H1 (cell line): ENCODE data around the gene ABHD8. TPM values are rescaled to one million over a fixed set of nuclear protein-coding genes. Genes with fewer than 3 reads are reported as not detected.

Experiments
- ASH2L ChIP-seq: fragments of 200-600, 300-600 bp; sonication (generic); IDR thresholded peaks from one replicate; pipeline ENCODE4 v1.7.1; 2017; ENCODE audit warnings: low read length
- CEBPB ChIP-seq: IDR thresholded peaks from 2 replicates; pipeline ENCODE4 v1.6.1; 2012; ENCODE audit warnings: low read depth, low read length
- KDM4A ChIP-seq: IDR thresholded peaks from one replicate; pipeline ENCODE4 v1.7.1; 2012; ENCODE audit warnings: low read depth, mild to moderate bottlenecking, moderate library complexity, low read length, inconsistent platforms; ENCODE audit not compliant: severe bottlenecking
- KDM5A ChIP-seq: fragments of 200-600 bp; IDR thresholded peaks from 2 replicates; pipeline ENCODE4 v1.7.1; 2012; ENCODE audit warnings: mild to moderate bottlenecking, low read length, inconsistent platforms, mixed read lengths
- PHF8 ChIP-seq: fragments of 200-600 bp; sonication (generic); conservative IDR thresholded peaks from 2 replicates; pipeline ENCODE4 v1.7.1; 2012; ENCODE audit warnings: low read depth, mild to moderate bottlenecking, inconsistent platforms, low read length, moderate library complexity
- RBBP5 ChIP-seq: IDR thresholded peaks from 2 replicates; pipeline ENCODE4 v1.7.1; 2012; ENCODE audit warnings: low read depth, mild to moderate bottlenecking, inconsistent platforms, low read length, moderate library complexity, borderline replicate concordance
- SIN3A ChIP-seq, 2 experiments: IDR thresholded peaks in 1 of 2; conservative IDR thresholded peaks in 1 of 2; 2 replicates each; pipeline ENCODE4 v1.6.1; 2011 to 2012; ENCODE audit warnings: low read length in 2 of 2, improper control_type of control experiment in 1 of 2, low read depth in 1 of 2, mild to moderate bottlenecking in 1 of 2
- TAF1 ChIP-seq: IDR thresholded peaks from 2 replicates; pipeline ENCODE4 v1.6.1; 2011; ENCODE audit warnings: mild to moderate bottlenecking, low read depth, low read length
- TBP ChIP-seq: IDR thresholded peaks from 2 replicates; pipeline ENCODE4 v1.6.1; 2011; ENCODE audit warnings: low read depth, low read length, improper control_type of control experiment
- YY1 ChIP-seq: IDR thresholded peaks from 2 replicates; pipeline ENCODE4 v1.6.1; 2011; ENCODE audit warnings: low read depth, mild to moderate bottlenecking, low read length
- polyA plus RNA-seq, 7 experiments: library from polyadenylated mRNA; depleted of rRNA in 3 of 7; stranded (reverse) in 5 of 7; unstranded in 2 of 7; fragments of >200 nt in 5 of 7; fragments of 200-250 nt in 2 of 7; gene quantifications; 1 replicate in 5 of 7; 2 replicates in 1 of 7; 4 replicates in 1 of 7; pipeline versions ENCODE4 v1.2.1 to v1.2.3, GENCODE V29; 2011 to 2013; ENCODE audit warnings: missing spikeins in 2 of 7, mixed read lengths in 2 of 7
- total RNA-seq: library from RNA; stranded (reverse); fragmentation: NEBNext Ultra II Directional; extraction: Animal tissue kit (Norgen Biotek cat#: 25700); gene quantifications from 2 replicates; pipeline ENCODE4 v1.2.1, GENCODE V29; 2021

Gene ABHD8
- total and polyA plus RNA-seq, 2 of the 8 experiments (the other 6 are each of a cell fraction or from before 2014, with no cell fraction given) = 11.3 to 18.7 TPM

DNA sequence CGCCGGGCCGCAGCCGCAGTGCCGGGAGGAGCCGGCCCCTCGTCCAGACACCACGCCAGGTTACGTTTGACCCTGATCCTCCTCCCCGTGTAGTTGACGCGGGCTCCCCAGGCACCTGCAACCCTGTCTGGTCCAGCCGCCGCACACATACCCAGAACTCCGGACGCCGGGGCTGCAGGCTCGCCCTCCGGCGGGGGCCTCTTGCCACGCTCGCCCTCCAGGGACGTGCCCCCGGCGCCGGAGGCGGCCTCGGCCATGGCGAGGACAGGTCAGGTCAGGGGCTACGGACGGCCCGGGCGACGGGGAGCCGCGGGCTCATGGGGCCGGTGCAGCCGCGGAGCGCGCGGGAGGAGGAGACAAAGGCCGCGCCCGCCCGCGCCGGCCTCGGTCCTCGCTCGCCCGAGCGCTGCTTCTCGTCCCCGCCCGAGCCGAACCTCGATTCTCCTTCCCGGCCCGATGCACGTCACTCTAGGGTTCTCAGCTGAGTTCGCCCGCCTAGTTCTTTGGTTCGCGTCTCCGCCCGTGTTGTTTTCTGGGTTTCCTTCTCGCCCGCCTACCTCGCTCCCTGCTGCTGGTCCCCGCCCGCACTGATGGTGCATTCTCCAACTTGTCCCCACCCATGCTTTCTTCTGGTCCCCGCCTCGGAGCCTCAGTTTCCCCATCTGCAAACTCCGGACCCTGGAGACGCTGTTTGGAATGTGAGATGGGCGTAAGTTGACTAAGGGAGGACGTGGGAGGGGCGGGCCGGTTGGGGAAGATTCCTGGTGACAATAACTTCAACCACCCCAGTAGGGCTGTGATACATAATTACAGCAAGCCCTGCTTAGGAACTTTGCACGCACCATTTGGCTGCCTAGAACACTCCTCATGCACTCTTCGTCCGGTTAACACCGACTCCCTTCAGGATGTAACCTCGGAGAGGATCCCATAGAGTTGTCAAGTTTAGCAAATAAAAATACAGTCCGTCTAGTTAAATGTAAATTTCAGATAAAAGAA, 31.5 kb upstream of the ABHD8 start, which contains the start of gene ANO8 (continued):
- TF ChIP-seq ASH2L = peak; percentile 79
- peak; percentile 95 for TF ChIP-seq KDM4A
- TF ChIP-seq TBP = peak; percentile 33; the same call in 1 of the 2 replicates
- TF ChIP-seq KDM5A = no peak
- peak; percentile 65; the same call in 1 of the 2 replicates for TF ChIP-seq PHF8
- peak; percentile 66 for TF ChIP-seq TAF1
- TF ChIP-seq CEBPB = no peak
- TF ChIP-seq YY1 = 0 out of 2 replicates have a peak, but pooled peaks have one; percentile 19
- peak; percentile 51; the same call in 1 of the 2 replicates for TF ChIP-seq RBBP5
- TF ChIP-seq SIN3A (conservative IDR thresholded peaks at IDR 0.05 in 1 of 2, IDR thresholded peaks at IDR 0.05 in 1 of 2; ENCODE audit: low read depth in 1 of 2, low read length in 2 of 2) = peak in 1 of 2 experiments; percentile 94; a peak in 1 of 4 replicates
